ENCODE measurements around the gene RIPPLY2. TPM values are rescaled to one million over a fixed set of nuclear protein-coding genes. Genes with fewer than 3 reads are reported as not detected.

Gene RIPPLY2
- total and polyA plus RNA-seq, 2 of the 4 experiments (the other 2 are of a cell fraction) = 0.32 TPM; not detected in 1

- no peak overlapping the region for H3K14ac ChIP-seq (replicated peaks; ENCODE audit: low read depth, low read length)
- no peak overlapping the region for H3K4ac ChIP-seq (ENCODE audit: low read depth, low read length)
- no peak overlapping the region for H2BK15ac ChIP-seq (ENCODE audit: low read depth, low read length)
- in situ Hi-C loops (cut with MboI; ENCODE audit: low sequenced_read_pairs) = no loop called here
- no peak overlapping the region for H2BK5ac ChIP-seq (ENCODE audit: low read depth, low read length, poor library complexity, severe bottlenecking)
- no peak overlapping the region for H4K8ac ChIP-seq (ENCODE audit: low read depth in 2 of 2, low read length in 2 of 2)
- no peak overlapping the region for H4K91ac ChIP-seq (ENCODE audit: insufficient read depth, low read depth, low read length)
- H3K4me1 ChIP-seq (ENCODE audit: control insufficient read depth, insufficient read depth, low read length) = no peaks in the 10 kb centered on the region
- no CpG with 5 or more reads among the region's 2 CpGs for WGBS, 2 experiments (ENCODE audit: extremely low coverage in 2 of 2, insufficient read length in 1 of 2)
- H3K4me2 ChIP-seq (ENCODE audit: low read depth, low read length) = no peak overlapping the region
- no TSS peak for BruUV-seq (replicated peaks)
- dilution Hi-C loops (cut with HindIII; ENCODE audit: low sequenced_read_pairs, unreplicated experiment) = no loop called here
- no peaks in the 10 kb centered on the region for H3K9me1 ChIP-seq (ENCODE audit: insufficient read depth, low read length)
- DNase-seq = no peak
- no peaks in the 10 kb centered on the region for H3K79me1 ChIP-seq (ENCODE audit: low read depth in 1 of 2, low read length in 2 of 2)
- H2AK9ac ChIP-seq (replicated peaks; ENCODE audit: low read depth, low read length, poor library complexity) = no peak overlapping the region
- H3K9ac ChIP-seq (ENCODE audit: low read depth, low read length) = no peak overlapping the region
- no peak overlapping the region for H2BK120ac ChIP-seq (ENCODE audit: low read depth, low read length)
- H3K27ac ChIP-seq (ENCODE audit: insufficient read depth, low read length) = no peak overlapping the region
- H3K56ac ChIP-seq (ENCODE audit: extremely low read depth, insufficient read depth, low read length) = no peak overlapping the region
- no peak overlapping the region for H3K4me3 ChIP-seq (ENCODE audit: insufficient read depth, low read depth, low read length)
- H3K36me3 ChIP-seq (ENCODE audit: control insufficient read depth, insufficient read depth, low read length) = no peaks in the 10 kb centered on the region
- no peak overlapping the region for H2BK20ac ChIP-seq (ENCODE audit: low read depth, low read length)
- no peak overlapping the region for H3K23ac ChIP-seq (ENCODE audit: low read depth, low read length)
- no peak overlapping the region for H2AK5ac ChIP-seq (ENCODE audit: low read depth, low read length)
- no peaks in the 10 kb centered on the region for H3K9me3 ChIP-seq (ENCODE audit: control insufficient read depth, insufficient read depth, low read length)
- POLR2A ChIA-PET (ENCODE audit: unreplicated experiment) = no interaction called here
- intact Hi-C loops (cut with micrococcal nuclease) = no loop called here
- CTCF ChIA-PET = interaction anchor here (1.8 kb wide), 1 partner anchor 18 kb away, joined by 4 read pairs; no protein-coding TSS in a partner anchor
- 0 out of 2 replicates have a peak, but pooled peaks have one; percentile 27 for ATAC-seq (ENCODE audit: low read depth)
- H4K20me1 ChIP-seq (ENCODE audit: insufficient read depth, low read length) = no peaks in the 10 kb centered on the region
- H3K18ac ChIP-seq (ENCODE audit: low read depth, low read length) = no peak overlapping the region
- TF ChIP-seq MAZ (IDR thresholded peaks at IDR 0.05; ENCODE audit: borderline replicate concordance, low read depth, low read length) (no peak), SMC3 (IDR thresholded peaks at IDR 0.05; ENCODE audit: low read depth, low read length) (no peak), ELK1 (IDR thresholded peaks at IDR 0.05; ENCODE audit: borderline replicate concordance, low read depth, low read length) (no peak), BHLHE40 (IDR thresholded peaks at IDR 0.05; ENCODE audit: low read depth, low read length) (no peak), POLR2A (IDR thresholded peaks at IDR 0.05; ENCODE audit: low read depth, low read length) (no peak), RAD21 (IDR thresholded peaks at IDR 0.05; ENCODE audit: low read length) (no peak), CEBPB (IDR thresholded peaks at IDR 0.05; ENCODE audit: low read depth, low read length) (no peak), CTCF (conservative IDR thresholded peaks at IDR 0.05; ENCODE audit: low read depth, low read length) (no peak), MAFK (IDR thresholded peaks at IDR 0.05; ENCODE audit: low read depth, low read length) (no peak), CHD1 (IDR thresholded peaks at IDR 0.05; ENCODE audit: low read depth, low read length) (no peak), RCOR1 (IDR thresholded peaks at IDR 0.05; ENCODE audit: insufficient replicate concordance, low read length) (no peak), NFE2L2 (IDR thresholded peaks at IDR 0.05; ENCODE audit: low read depth, low read length) (no peak), RFX5 (IDR thresholded peaks at IDR 0.05; ENCODE audit: low read depth, low read length) (no peak), MXI1 (IDR thresholded peaks at IDR 0.05; ENCODE audit: borderline replicate concordance, low read depth, low read length) (no peak), FOS (IDR thresholded peaks at IDR 0.05; ENCODE audit: low read depth, low read length) (no peak)
- TF ChIP-seq, protein P1, sequence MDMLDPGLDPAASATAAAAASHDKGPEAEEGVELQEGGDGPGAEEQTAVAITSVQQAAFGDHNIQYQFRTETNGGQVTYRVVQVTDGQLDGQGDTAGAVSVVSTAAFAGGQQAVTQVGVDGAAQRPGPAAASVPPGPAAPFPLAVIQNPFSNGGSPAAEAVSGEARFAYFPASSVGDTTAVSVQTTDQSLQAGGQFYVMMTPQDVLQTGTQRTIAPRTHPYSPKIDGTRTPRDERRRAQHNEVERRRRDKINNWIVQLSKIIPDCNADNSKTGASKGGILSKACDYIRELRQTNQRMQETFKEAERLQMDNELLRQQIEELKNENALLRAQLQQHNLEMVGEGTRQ (IDR thresholded peaks at IDR 0.05; ENCODE audit: low read depth, low read length) = no peak
- no peak overlapping the region for H2AFZ ChIP-seq (replicated peaks; ENCODE audit: low read length, poor library complexity)
- no peak overlapping the region for H4K5ac ChIP-seq (ENCODE audit: low read depth, low read length)
- H3K27me3 ChIP-seq (ENCODE audit: control insufficient read depth, insufficient read depth, low read length) = no peaks in the 10 kb centered on the region
Observed at GRCh38 chr6:83827050-83827449, 26.1 kb upstream of the RIPPLY2 start.
